AG04450 (cell line): ENCODE results near the gene HPS6. TPM values are rescaled to one million over a fixed set of nuclear protein-coding genes. Genes with fewer than 3 reads are reported as not detected.

Experiments used
- CTCF ChIA-PET: fragments of 300-600, 350-600 bp; formaldehyde crosslinking; extraction: SDS; loops from one replicate; lab custom pipeline; 2022; ENCODE audit warnings: antibody characterized with exemption, inconsistent platforms; lab: Charles Lee
- POLR2A ChIA-PET: fragments of 350-600 bp; formaldehyde crosslinking; extraction: SDS; loops from one replicate; lab custom pipeline; 2021; ENCODE audit warnings: antibody characterized with exemption, inconsistent platforms; lab: Yijun Ruan, JAX
- DNase-seq: peaks from one replicate; pipeline ENCODE4 v3.0.0-alpha.2; 2011; ENCODE audit warnings: low read depth, low spot score
- H3K27ac ChIP-seq: one replicate; pipeline ENCODE4 v1.5.1; 2012; ENCODE audit warnings: low read depth, low read length, control low read depth
- H3K27me3 ChIP-seq: one replicate; pipeline ENCODE4 v1.6.0; 2012; ENCODE audit warnings: low read length; ENCODE audit not compliant: control insufficient read depth, insufficient read depth
- H3K4me3 ChIP-seq: 2 replicates; pipeline ENCODE4 v1.5.1; 2011; ENCODE audit warnings: mild to moderate bottlenecking, low read depth, low read length, control low read depth
- H3K9me3 ChIP-seq: 2 replicates; pipeline ENCODE4 v1.5.1; 2012; ENCODE audit warnings: low read length; ENCODE audit not compliant: control insufficient read depth, insufficient read depth
- polyA plus RNA-seq: library from polyadenylated mRNA; depleted of rRNA; stranded (reverse); fragments of >200 nt; gene quantifications from 2 replicates; pipeline ENCODE4 v1.2.3, GENCODE V29; 2011
- TF ChIP-seq, protein P1 (sequence below): IDR thresholded peaks from 2 replicates; pipeline ENCODE4 v1.5.1; 2011; ENCODE audit warnings: low read depth, low read length, control low read depth, inconsistent platforms

HPS6 gene
- polyA plus RNA-seq, 1 experiment, result 6.4 TPM

DNA sequence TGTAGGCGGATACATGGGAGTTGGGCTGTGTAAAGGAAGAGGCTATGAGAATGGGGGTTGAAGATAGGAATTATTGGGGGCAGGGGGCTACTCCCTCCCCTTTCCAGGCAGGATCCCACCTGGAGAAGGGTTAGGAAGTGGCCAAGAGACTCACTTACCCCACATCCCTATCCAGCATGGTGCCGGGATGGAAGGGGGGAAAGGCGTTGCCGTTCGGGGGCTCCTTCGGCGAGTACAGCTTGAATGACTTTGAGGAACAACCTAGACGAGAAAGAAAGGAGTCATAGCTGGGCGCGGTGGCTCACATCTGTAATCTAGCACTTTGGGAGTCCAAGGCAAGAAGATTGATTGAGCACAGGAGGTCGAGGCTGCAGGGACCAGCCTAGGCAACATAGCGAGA lies 46.1 kb downstream of the HPS6 start:
- H3K27me3 ChIP-seq, result no peaks in the 10 kb centered on the region
- ChIA-PET POLR2A (no interaction called here), CTCF (interaction anchor here (1.3 to 2.4 kb wide), 3 partner anchors 10 to 38 kb away, joined by 4 to 8 read pairs (median 6); no protein-coding TSS in a partner anchor)
- TF ChIP-seq, protein P1, sequence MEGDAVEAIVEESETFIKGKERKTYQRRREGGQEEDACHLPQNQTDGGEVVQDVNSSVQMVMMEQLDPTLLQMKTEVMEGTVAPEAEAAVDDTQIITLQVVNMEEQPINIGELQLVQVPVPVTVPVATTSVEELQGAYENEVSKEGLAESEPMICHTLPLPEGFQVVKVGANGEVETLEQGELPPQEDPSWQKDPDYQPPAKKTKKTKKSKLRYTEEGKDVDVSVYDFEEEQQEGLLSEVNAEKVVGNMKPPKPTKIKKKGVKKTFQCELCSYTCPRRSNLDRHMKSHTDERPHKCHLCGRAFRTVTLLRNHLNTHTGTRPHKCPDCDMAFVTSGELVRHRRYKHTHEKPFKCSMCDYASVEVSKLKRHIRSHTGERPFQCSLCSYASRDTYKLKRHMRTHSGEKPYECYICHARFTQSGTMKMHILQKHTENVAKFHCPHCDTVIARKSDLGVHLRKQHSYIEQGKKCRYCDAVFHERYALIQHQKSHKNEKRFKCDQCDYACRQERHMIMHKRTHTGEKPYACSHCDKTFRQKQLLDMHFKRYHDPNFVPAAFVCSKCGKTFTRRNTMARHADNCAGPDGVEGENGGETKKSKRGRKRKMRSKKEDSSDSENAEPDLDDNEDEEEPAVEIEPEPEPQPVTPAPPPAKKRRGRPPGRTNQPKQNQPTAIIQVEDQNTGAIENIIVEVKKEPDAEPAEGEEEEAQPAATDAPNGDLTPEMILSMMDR, result no peak
- no peaks in the 10 kb centered on the region for H3K9me3 ChIP-seq
- no peak overlapping the region for H3K4me3 ChIP-seq
- no peak overlapping the region for H3K27ac ChIP-seq
- DNase-seq, result no peak

DNA sequence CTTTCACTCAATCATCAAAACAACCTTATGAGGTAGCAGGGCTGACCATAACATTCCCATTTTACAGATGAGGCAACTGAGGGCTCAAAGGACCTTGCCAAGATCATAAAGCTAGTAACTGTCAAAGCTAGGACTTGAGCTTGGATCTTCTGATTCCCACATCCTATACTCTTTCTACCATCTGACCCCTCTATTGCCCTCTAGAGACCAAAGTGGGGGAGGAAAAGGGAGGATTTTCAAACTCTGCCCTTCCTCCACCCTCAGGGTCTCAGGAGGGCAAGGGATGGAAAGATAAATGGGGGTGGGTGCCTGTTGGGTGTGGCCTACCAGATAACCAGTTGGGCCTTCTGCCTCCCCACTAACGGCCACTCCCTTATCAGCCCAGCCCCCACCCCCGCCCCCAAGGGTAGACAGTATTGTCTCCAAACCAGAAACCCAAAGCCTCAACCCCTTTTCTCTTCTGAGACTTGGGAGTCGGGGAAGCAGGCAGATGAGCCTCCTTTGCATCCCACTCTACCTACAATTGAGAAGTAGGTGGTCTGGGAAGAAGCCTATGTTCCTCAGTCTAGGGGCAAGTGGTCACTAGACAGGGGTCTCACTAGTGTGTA lies 47.2 kb downstream of the HPS6 start:
- no peak for DNase-seq
- POLR2A ChIA-PET, result no interaction called here
- no peak overlapping the region for H3K27ac ChIP-seq
- H3K27me3 ChIP-seq, result no peaks in the 10 kb centered on the region
- peak overlapping the region; percentile 89 for H3K4me3 ChIP-seq
- CTCF ChIA-PET, result interaction anchor here (0.5 to 2.4 kb wide), 5 partner anchors 9 to 600 kb away, joined by 3 to 9 read pairs (median 6); no protein-coding TSS in a partner anchor
- no peaks in the 10 kb centered on the region for H3K9me3 ChIP-seq
- TF ChIP-seq, protein P1, result peak; percentile 26; the same call in 1 of the 2 replicates

DNA sequence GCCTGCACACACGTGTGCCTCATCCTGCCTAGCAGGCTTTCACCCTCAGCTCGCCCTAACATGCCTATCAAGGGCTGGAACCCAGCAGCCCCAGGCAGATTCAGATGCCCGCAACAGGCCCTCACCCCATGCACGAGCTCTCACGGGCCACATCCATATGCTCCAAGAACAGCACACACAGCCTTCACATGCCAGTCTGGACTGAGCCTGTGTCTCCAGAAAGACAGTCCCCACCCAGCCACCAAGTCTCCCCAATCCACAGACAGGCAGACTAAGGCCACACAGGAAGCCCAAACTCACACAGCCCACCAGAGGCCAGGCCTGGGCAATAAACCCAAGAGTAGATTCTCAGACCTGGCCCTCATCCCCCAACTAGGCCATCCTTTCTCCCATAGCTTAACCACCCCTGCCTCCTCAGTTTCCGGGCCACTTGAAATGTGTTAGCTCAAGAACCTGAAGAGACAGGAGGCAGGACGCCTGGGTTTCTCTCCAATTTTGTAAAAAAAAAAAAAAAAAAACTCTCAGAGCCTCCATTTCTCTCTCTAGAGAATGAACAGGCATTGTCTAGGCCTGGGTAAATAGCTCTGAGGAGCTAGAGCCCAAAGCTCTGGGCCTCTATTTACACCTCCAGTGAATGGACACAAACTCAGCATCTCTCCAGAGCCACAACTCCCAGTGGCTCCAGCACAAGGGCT lies 48.3 kb downstream of the HPS6 start:
- H3K4me3 ChIP-seq, result peak overlapping the region; percentile 89
- no peak overlapping the region for H3K27ac ChIP-seq
- no peak for DNase-seq
- CTCF ChIA-PET, result interaction anchor here (0.5 to 2.4 kb wide), 7 partner anchors 10 to 599 kb away, joined by 3 to 9 read pairs (median 3); no protein-coding TSS in a partner anchor
- no peaks in the 10 kb centered on the region for H3K9me3 ChIP-seq
- POLR2A ChIA-PET, result interaction anchor here (0.6 to 2.6 kb wide), 4 partner anchors 11 to 1238 kb away, joined by 3 to 14 read pairs (median 4); partner anchors contain the start of gene PCGF6
- TF ChIP-seq, protein P1, result no peak
- no peaks in the 10 kb centered on the region for H3K27me3 ChIP-seq

DNA sequence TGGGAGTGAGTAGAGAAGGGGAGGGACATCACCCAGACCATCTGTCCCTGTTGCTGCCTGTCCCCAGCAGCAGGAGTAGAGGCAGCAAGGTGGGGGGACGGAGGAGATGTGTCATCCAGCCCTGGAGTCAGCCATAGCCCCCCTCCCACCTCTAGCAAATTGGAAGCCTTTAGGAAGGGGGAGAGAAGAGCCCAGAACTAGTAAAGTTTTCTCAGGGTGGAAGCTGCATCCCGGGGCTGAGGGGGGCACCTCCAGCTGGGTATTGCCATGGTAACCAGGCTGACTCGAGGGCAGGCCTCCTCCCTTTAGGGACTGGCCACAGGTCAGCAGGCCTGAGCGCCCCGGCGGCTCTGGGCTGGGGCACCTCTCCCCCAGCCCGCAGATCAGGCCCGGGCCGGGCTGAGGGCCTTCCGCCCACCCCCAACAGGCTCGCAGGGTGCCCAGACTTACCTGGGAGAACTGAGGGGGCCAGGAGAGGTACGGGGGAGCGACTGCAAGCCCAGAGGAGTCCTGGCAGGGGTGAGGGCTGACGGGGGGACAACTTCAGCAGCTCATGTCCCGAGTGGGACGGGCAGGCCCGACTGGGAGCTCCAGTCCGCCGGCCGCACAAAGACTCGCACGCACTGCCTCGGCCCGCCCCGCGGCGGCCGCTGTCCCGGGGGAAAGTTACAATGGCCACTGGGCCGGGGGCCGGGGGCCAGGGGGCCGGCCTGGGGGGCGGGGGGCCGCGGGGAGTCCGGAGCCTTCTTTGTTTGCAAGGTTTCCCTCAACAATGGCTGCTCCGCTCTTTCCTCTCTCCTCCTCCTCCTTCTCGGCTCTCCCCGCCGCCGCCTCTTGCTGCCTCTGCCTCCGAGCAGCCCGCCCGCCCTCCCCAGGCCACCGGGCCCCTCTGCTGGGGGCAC lies 49.1 kb downstream of the HPS6 start:
- H3K27ac ChIP-seq, result peak overlapping the region; percentile 21
- POLR2A ChIA-PET, result interaction anchor here (0.5 to 2.6 kb wide), 9 partner anchors 9 to 670 kb away, joined by 3 to 14 read pairs (median 4); partner anchors contain the start of gene OGA
- H3K9me3 ChIP-seq, result no peaks in the 10 kb centered on the region
- TF ChIP-seq, protein P1, result no peak
- DNase-seq, result no peak
- H3K4me3 ChIP-seq, result peak overlapping the region; percentile 89
- no peaks in the 10 kb centered on the region for H3K27me3 ChIP-seq
- CTCF ChIA-PET, result interaction anchor here (0.6 to 1.1 kb wide), 4 partner anchors 10 to 339 kb away, joined by 3 to 5 read pairs (median 4); no protein-coding TSS in a partner anchor
